Glutamatergic neuron (in vitro differentiated cells): ENCODE measurements around the gene RBM17. TPM values are rescaled to one million over a fixed set of nuclear protein-coding genes. Genes with fewer than 3 reads are reported as not detected.
"Not testable (repeated sequence)": the region's sequence is repeated elsewhere in the genome, so short reads cannot be mapped to it uniquely, and the experiment has no call there.

ENCODE experiments used
- DNase-seq: peaks from one replicate; pipeline ENCODE4 v3.0.0; 2022
- H3K27ac Mint-ChIP-seq: one replicate; pipeline ENCODE4 v1.8.0; 2020; ENCODE audit warnings: mild to moderate bottlenecking, mixed read lengths, inconsistent platforms; ENCODE audit not compliant: unreplicated experiment
- H3K27me3 Mint-ChIP-seq: one replicate; pipeline ENCODE4 v1.8.0; 2020; ENCODE audit warnings: mild to moderate bottlenecking, moderate library complexity, mixed read lengths, inconsistent platforms; ENCODE audit not compliant: unreplicated experiment
- H3K36me3 Mint-ChIP-seq: one replicate; pipeline ENCODE4 v1.8.0; 2020; ENCODE audit warnings: mild to moderate bottlenecking, mixed read lengths, inconsistent platforms; ENCODE audit not compliant: unreplicated experiment
- H3K4me1 Mint-ChIP-seq: one replicate; pipeline ENCODE4 v1.8.0; 2020; ENCODE audit warnings: mild to moderate bottlenecking, low read depth, mixed read lengths, inconsistent platforms; ENCODE audit not compliant: unreplicated experiment
- H3K4me3 Mint-ChIP-seq: one replicate; pipeline ENCODE4 v1.8.0; 2020; ENCODE audit warnings: mild to moderate bottlenecking, mixed read lengths, inconsistent platforms; ENCODE audit not compliant: unreplicated experiment
- H3K9me3 Mint-ChIP-seq: one replicate; pipeline ENCODE4 v1.8.0; 2020; ENCODE audit warnings: mild to moderate bottlenecking, moderate library complexity, mixed read lengths, inconsistent platforms; ENCODE audit not compliant: unreplicated experiment
- long read RNA-seq: library from polyadenylated mRNA; unstranded; transcript quantifications from one replicate; pipeline ENCODE4 v2.0.0, GENCODE V29; 2020; ENCODE audit not compliant: unreplicated experiment
- total RNA-seq: library from RNA; stranded (reverse); fragmentation: NEBNext Ultra II Directional; extraction: Animal tissue kit (Norgen Biotek cat#: 25700); gene quantifications from one replicate; pipeline ENCODE4 v1.2.1, GENCODE V29; 2021; ENCODE audit not compliant: unreplicated experiment
- TF ChIP-seq, protein P1 (sequence below): fragments of 200-600 bp; sonication (generic); IDR thresholded peaks from one replicate; pipeline ENCODE4 v1.5.0; 2021; ENCODE audit not compliant: partially characterized antibody, unreplicated experiment

The RBM17 gene, protein sequence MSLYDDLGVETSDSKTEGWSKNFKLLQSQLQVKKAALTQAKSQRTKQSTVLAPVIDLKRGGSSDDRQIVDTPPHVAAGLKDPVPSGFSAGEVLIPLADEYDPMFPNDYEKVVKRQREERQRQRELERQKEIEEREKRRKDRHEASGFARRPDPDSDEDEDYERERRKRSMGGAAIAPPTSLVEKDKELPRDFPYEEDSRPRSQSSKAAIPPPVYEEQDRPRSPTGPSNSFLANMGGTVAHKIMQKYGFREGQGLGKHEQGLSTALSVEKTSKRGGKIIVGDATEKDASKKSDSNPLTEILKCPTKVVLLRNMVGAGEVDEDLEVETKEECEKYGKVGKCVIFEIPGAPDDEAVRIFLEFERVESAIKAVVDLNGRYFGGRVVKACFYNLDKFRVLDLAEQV
- 171 TPM for total RNA-seq
- long read RNA-seq, transcript RBM17-201 (12 exons, 2,755 nt) = major isoform, 68 of 107 reads
- long read RNA-seq, partial matches to known transcripts = 23 of 107 reads
- long read RNA-seq, other reads (novel, unspliced or antisense) = 16 of 107 reads

DNA sequence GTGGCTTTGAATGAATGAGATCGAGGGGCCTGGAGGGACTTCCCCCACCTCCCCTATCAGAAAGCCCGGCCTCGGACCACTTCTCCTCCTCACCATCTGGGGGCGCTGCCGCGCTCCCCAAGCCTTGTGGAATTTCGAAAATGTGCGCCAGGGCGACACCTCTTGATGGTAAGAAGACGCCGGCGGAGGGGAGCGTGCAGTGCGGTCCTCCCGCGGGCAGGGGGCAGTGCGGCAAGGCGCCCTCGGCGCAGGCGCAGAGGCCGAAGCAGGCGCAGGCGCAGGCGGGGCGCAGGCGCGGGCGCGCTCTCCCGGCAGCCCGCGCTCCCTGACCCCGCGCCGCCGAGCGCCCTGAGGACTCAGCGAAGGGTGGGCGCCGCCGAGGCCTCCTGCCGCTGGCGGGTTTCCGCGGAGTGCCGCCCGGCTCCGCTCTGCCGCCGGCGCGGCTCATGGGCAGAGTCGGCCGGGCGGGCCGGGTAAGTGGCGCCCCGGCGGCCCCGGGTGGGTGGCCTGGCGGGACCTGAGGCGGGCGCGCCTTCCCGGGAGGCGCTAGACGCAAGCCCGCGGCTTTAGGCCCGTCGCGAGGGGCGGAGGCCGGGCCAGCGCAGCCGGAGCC is at the start of gene RBM17:
Gene RBM17, plus strand, starts transcription at position 314 of the 613 bp plus-strand sequence. CDS start 8,032 bp downstream, outside the sequence.
- peaks cover 4% of the 10 kb centered on the region for H3K36me3 Mint-ChIP-seq
- peak; percentile 90 for DNase-seq
- peaks cover 36% of the 10 kb centered on the region for H3K4me1 Mint-ChIP-seq
- H3K9me3 Mint-ChIP-seq = peaks cover 13% of the 10 kb centered on the region
- peaks cover 15% of the 10 kb centered on the region for H3K27me3 Mint-ChIP-seq
- H3K4me3 Mint-ChIP-seq = peak within 1 kb of the TSS; percentile 91
- H3K27ac Mint-ChIP-seq = peak within 1 kb of the TSS; percentile 91
- TF ChIP-seq, protein P1, sequence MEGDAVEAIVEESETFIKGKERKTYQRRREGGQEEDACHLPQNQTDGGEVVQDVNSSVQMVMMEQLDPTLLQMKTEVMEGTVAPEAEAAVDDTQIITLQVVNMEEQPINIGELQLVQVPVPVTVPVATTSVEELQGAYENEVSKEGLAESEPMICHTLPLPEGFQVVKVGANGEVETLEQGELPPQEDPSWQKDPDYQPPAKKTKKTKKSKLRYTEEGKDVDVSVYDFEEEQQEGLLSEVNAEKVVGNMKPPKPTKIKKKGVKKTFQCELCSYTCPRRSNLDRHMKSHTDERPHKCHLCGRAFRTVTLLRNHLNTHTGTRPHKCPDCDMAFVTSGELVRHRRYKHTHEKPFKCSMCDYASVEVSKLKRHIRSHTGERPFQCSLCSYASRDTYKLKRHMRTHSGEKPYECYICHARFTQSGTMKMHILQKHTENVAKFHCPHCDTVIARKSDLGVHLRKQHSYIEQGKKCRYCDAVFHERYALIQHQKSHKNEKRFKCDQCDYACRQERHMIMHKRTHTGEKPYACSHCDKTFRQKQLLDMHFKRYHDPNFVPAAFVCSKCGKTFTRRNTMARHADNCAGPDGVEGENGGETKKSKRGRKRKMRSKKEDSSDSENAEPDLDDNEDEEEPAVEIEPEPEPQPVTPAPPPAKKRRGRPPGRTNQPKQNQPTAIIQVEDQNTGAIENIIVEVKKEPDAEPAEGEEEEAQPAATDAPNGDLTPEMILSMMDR = peak; percentile 99

DNA sequence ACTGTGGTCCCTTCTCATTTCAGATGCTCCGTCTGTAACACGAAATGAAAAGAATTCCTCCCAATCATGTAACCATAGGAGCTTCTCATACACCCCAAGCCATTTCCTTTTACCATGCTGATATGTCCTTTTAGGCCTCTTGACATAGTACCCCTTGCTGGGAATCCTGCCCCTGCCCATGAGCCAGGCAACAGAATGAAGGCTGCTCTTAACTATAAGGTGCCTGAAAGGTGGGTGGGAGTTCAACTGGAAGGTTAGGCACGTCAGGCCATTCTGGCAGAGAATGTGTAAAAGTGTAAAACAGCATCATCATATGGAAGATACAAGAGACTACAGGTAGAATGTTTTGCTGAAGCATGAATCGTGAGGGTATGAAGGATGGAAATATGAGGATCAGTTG is 49.1 kb upstream of the RBM17 start:
- no peaks in the 10 kb centered on the region for H3K36me3 Mint-ChIP-seq
- TF ChIP-seq, protein P1 = no peak
- H3K27ac Mint-ChIP-seq = no peak overlapping the region
- peaks cover 2% of the 10 kb centered on the region for H3K27me3 Mint-ChIP-seq
- H3K4me3 Mint-ChIP-seq = no peak overlapping the region
- no peak for DNase-seq
- no peaks in the 10 kb centered on the region for H3K9me3 Mint-ChIP-seq
- no peaks in the 10 kb centered on the region for H3K4me1 Mint-ChIP-seq

DNA sequence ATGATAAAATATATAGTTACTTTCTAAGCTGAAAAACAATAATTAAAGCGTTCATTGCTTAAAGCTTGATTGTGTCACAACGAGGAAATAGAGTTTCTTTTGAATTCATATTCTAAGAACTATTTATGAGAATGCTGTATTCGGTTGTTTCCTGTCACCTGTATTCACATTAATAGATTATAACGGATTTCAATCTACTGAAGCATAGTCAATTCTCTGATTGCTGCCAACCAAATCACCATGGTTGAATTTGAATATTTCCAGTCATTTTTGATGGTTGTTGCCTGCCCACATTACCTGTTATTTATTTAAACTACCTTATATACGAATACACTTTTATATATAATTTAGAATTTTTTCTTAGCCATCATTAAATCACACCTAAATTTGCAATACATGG is 48.6 kb upstream of the RBM17 start:
- TF ChIP-seq, protein P1 = no peak
- Mint-ChIP-seq H3K4me3 (no peak overlapping the region), H3K27ac (no peak overlapping the region), H3K36me3 (no peaks in the 10 kb centered on the region), H3K4me1 (no peaks in the 10 kb centered on the region), H3K9me3 (no peaks in the 10 kb centered on the region), H3K27me3 (peaks cover 2% of the 10 kb centered on the region)
- DNase-seq = no peak

DNA sequence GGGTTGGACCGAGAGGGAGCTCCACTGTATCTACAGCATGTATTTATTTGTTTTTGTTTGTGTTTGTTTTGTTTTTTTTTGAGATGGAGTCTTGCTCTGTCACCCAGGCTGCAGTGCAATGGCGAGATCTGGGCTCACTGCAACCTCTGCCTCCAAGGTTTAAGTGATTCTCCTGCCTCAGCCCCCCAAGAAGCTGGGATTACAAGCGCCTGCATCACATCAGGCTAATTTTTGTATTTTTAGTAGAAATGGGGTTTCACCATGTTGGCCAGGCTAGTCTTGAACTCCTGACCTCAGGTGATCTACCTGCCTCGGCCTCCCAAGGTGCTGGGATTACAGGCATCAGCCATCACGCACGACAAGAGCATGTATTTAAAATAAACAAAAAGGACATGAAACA is 45.5 kb upstream of the RBM17 start:
- H3K27ac Mint-ChIP-seq, H3K9me3 Mint-ChIP-seq, DNase-seq, H3K4me1 Mint-ChIP-seq, H3K36me3 Mint-ChIP-seq, H3K4me3 Mint-ChIP-seq, H3K27me3 Mint-ChIP-seq: not testable (repeated sequence)

DNA sequence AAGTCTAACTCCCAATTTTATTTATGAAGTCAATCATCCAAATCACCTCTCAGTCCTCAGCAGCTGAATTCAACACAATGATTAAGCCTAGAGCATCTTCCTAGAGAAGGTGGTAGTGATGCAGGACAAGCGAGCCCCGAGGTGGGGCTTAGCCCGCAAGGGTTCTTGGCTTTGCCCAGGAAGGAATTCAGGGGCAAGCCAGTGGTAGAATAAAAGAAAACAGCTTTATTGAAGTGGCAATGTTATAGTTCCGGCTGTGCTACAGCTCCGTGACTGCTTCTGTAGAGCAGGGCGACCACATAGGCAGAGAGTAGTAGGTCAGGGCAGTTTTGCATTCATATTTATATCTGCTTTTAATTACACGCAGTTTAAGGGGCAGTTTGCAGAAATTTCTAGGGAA is 44.8 kb upstream of the RBM17 start:
- Mint-ChIP-seq H3K36me3 (no peaks in the 10 kb centered on the region), H3K27ac (no peak overlapping the region), H3K27me3 (no peaks in the 10 kb centered on the region), H3K9me3 (no peaks in the 10 kb centered on the region), H3K4me3 (no peak overlapping the region), H3K4me1 (no peaks in the 10 kb centered on the region)
- TF ChIP-seq, protein P1 = no peak
- no peak for DNase-seq
